Ascending aorta (tissue), 2 donors: ENCODE results near the gene RIN3. TPM values are rescaled to one million over a fixed set of nuclear protein-coding genes. Genes with fewer than 3 reads are reported as not detected.

Experiments used
- DNase-seq, 2 donors: peaks; one replicate each; pipeline ENCODE4 v3.0.0-alpha.2; 2019; ENCODE audit warnings: low spot score in 2 of 2
- H3K27ac ChIP-seq, 2 donors: fragments of 200-600 bp; sonication (generic); one replicate each; pipeline ENCODE4 v1.5.1; 2016 to 2017; ENCODE audit warnings: mild to moderate bottlenecking in 1 of 2
- H3K27me3 ChIP-seq: fragments of 200-600 bp; sonication (generic); one replicate; pipeline ENCODE4 v1.5.1; 2017
- H3K36me3 ChIP-seq, 2 donors: fragments of 200-600 bp; sonication (generic); one replicate each; pipeline ENCODE4 v1.5.1; 2016
- H3K4me1 ChIP-seq, 2 donors: fragments of 200-600 bp; sonication (generic); one replicate each; pipeline ENCODE4 v1.5.1; 2016 to 2017; ENCODE audit warnings: mild to moderate bottlenecking in 1 of 2
- H3K4me3 ChIP-seq, 2 donors: fragments of 200-600 bp; sonication (generic); one replicate each; pipeline ENCODE4 v1.5.1; 2016 to 2017; ENCODE audit warnings: mild to moderate bottlenecking in 1 of 2
- H3K9me3 ChIP-seq, 2 donors: fragments of 200-600 bp; sonication (generic); one replicate each; pipeline ENCODE4 v1.5.1; 2016
- intact Hi-C: fragments of 100-400 bp; cut with DNase I; formaldehyde crosslinking; loops from one replicate; pipeline ENCODE4 v1.15.1; 2023
- total RNA-seq: library from RNA; depleted of rRNA; stranded (reverse); fragments of >200 nt; gene quantifications from one replicate; pipeline ENCODE4 v1.1.0, GENCODE V29; 2016
- TF ChIP-seq, protein P1 (sequence below), 3 experiments: fragments of 200-600 bp in 2 of 3; fragments of 450-650 bp in 1 of 3; sonication (generic) in 2 of 3; IDR thresholded peaks; one replicate each; pipeline ENCODE4 v1.5.1; 2016 to 2019; ENCODE audit warnings: antibody characterized with exemption in 3 of 3, mild to moderate bottlenecking in 1 of 3, moderate library complexity in 1 of 3

RIN3 gene
- total RNA-seq, 1 donor from 2014 or later, result 30.3 TPM

GRCh38 chr14:92657457-92658142, 144.0 kb downstream of the RIN3 start:
- Histone ChIP-seq H3K4me1 (no peaks in the 10 kb centered on the region), H3K4me3 (no peak overlapping the region), H3K27me3 (no peaks in the 10 kb centered on the region), H3K27ac (peak overlapping the region; percentile 50 to 52), H3K9me3 (no peaks in the 10 kb centered on the region), H3K36me3 (peaks cover 32 to 36% of the 10 kb centered on the region in 2 donors)
- DNase-seq, result peak in 1 of 2 donors; percentile 80
- intact Hi-C loops, result no loop called here
- TF ChIP-seq, protein P1, sequence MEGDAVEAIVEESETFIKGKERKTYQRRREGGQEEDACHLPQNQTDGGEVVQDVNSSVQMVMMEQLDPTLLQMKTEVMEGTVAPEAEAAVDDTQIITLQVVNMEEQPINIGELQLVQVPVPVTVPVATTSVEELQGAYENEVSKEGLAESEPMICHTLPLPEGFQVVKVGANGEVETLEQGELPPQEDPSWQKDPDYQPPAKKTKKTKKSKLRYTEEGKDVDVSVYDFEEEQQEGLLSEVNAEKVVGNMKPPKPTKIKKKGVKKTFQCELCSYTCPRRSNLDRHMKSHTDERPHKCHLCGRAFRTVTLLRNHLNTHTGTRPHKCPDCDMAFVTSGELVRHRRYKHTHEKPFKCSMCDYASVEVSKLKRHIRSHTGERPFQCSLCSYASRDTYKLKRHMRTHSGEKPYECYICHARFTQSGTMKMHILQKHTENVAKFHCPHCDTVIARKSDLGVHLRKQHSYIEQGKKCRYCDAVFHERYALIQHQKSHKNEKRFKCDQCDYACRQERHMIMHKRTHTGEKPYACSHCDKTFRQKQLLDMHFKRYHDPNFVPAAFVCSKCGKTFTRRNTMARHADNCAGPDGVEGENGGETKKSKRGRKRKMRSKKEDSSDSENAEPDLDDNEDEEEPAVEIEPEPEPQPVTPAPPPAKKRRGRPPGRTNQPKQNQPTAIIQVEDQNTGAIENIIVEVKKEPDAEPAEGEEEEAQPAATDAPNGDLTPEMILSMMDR (IDR thresholded peaks at IDR 0.05), result no peak

DNA sequence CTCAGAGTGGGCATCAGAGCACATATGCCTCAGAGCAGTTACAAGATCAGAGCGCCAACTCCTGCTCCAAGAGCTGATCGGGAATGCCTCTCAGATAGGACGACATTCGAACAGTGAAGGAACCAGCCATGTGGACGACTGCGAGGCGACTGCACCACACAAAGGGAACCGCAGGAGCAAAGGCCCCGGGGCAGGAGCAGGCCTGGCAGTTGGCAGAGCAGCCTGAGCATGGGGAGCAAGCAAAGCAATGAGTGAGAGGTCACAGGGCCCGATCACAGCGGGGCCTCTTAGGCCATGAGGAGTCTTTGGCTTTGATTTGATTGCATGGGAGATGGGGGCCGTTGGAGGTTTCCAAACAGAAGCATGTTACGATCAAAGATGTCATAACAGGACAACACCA, 144.6 kb downstream of the RIN3 start:
- H3K4me3 ChIP-seq, result no peak overlapping the region
- intact Hi-C loops, result no loop called here
- DNase-seq, result no peak
- H3K27me3 ChIP-seq, result no peaks in the 10 kb centered on the region
- H3K4me1 ChIP-seq, result no peaks in the 10 kb centered on the region
- H3K9me3 ChIP-seq, result no peaks in the 10 kb centered on the region
- H3K36me3 ChIP-seq, result peaks cover 26 to 36% of the 10 kb centered on the region in 2 donors
- peak overlapping the region in 1 of 2 donors; percentile 52 for H3K27ac ChIP-seq
- TF ChIP-seq, protein P1 (IDR thresholded peaks at IDR 0.05), result no peak

DNA sequence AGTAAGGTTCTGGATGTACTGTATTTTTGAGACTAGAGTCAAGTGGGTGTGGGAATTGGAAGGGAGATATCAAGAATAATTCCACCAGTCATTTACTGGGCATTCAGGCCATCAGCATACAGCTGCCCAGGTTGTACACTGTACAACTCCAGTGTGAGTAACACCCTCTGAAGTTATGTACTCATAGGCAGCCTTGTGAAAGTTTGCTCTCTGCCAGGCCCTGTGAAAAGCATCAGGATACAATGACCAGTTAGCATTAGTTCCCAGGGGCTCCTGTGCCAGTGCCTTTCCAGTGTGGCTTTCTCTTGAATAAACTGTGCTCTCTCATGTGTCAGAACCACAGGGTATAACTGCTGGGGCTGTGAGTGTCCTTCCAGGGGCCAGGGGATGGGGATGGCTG, 145.1 kb downstream of the RIN3 start:
- Histone ChIP-seq H3K27ac (no peak overlapping the region), H3K4me1 (no peaks in the 10 kb centered on the region), H3K36me3 (peaks cover 26 to 35% of the 10 kb centered on the region in 2 donors), H3K4me3 (no peak overlapping the region), H3K27me3 (no peaks in the 10 kb centered on the region), H3K9me3 (no peaks in the 10 kb centered on the region)
- TF ChIP-seq, protein P1 (IDR thresholded peaks at IDR 0.05), result no peak
- intact Hi-C loops, result no loop called here
- no peak for DNase-seq

DNA sequence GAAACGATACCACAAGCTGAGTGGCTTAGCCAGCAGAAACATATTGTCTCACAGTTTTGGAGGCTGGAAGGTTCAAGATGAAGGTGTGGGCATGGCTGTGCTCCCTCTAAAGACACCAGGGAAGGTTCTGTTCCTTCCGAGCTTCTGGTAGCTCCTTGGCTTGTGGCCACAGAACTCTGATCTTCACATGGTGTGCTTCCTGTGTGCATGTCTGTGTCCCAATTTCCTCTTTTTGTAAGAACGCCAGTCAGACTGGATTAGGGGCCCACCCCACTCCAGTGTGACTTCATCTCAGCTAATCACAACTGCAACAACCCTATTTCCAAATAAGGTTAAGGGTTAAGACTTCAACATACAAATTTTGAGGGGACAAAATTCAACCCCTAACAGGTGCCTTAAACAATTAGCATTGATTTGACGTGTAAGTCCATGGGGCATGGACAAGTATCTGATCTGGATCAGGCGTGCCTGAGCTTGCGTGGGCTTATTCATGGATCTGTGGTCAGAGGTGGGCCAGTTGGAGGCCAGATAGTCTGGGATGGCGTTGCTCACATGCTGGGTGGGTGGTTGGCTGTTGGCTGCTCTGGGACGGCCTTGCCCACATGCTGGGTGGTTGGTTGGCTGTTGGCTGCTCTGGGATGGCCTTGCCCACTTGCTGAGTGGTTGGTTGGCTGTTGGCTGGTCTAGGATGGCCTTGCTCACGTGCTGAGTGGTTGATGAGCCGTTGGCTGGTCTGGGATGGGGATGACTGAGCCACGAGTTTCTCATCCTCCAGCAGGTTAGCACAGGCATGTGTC, 146.4 kb downstream of the RIN3 start:
- Histone ChIP-seq H3K36me3 (peaks cover 26 to 33% of the 10 kb centered on the region in 2 donors), H3K4me1 (no peaks in the 10 kb centered on the region), H3K27ac (peak overlapping the region; percentile 8 to 52), H3K9me3 (no peaks in the 10 kb centered on the region), H3K27me3 (no peaks in the 10 kb centered on the region), H3K4me3 (no peak overlapping the region)
- DNase-seq, result peak; percentile 61 to 79
- TF ChIP-seq, protein P1 (IDR thresholded peaks at IDR 0.05), result no peak
- intact Hi-C loops, result no loop called here

GRCh38 chr14:92660571-92660970, 147.0 kb downstream of the RIN3 start:
- Histone ChIP-seq H3K27me3 (no peaks in the 10 kb centered on the region), H3K4me3 (no peak overlapping the region), H3K9me3 (no peaks in the 10 kb centered on the region), H3K36me3 (peaks cover 26 to 33% of the 10 kb centered on the region in 2 donors), H3K27ac (peak overlapping the region in 1 of 2 donors; percentile 52), H3K4me1 (no peaks in the 10 kb centered on the region)
- TF ChIP-seq, protein P1 (IDR thresholded peaks at IDR 0.05), result no peak
- DNase-seq, result no peak
- intact Hi-C loops, result no loop called here
